ENCODE data around the gene TMCC2.

- TF ChIP-seq GATA2 (IDR thresholded peaks at IDR 0.05; ENCODE audit: low read depth, low read length) (no peak), GATA3 (IDR thresholded peaks at IDR 0.05; ENCODE audit: low read depth, low read length) (no peak)
These were observed 16.6 kb downstream of the TMCC2 start for GRCh38 chr1:205244384-205244783.

Measured in SH-SY5Y (cell line).